H1 (cell line): ENCODE results near the gene ABI1. TPM values are rescaled to one million over a fixed set of nuclear protein-coding genes. Genes with fewer than 3 reads are reported as not detected.

Experiments
- CTCF ChIA-PET: fragments of 300-600 bp; sonication (Branson Sonifier 250); formaldehyde crosslinking; loops from one replicate; lab custom pipeline; 2021; ENCODE audit not compliant: partially characterized antibody; lab: Charles Lee
- POLR2A ChIA-PET: fragments of 300-600 bp; sonication (Branson Sonifier 250); formaldehyde crosslinking; loops from one replicate; lab custom pipeline; 2021; ENCODE audit warnings: inconsistent platforms; ENCODE audit not compliant: partially characterized antibody; lab: Charles Lee
- DNase-seq, 2 experiments: peaks; one replicate each; pipeline versions ENCODE4 v3.0.0 to v3.0.0-alpha.2; 2010 to 2022; ENCODE audit warnings: low spot score in 2 of 2, low read depth in 1 of 2, mixed read lengths in 1 of 2
- FAIRE-seq: peaks from 2 replicates; lab custom pipeline; 2011; peaks lifted over from hg19 to GRCh38; lab: Jason Lieb, UNC
- H2AFZ ChIP-seq: 2 replicates; pipeline ENCODE4 v1.8.1; 2012; ENCODE audit warnings: low read length, inconsistent platforms
- H2AK5ac ChIP-seq: 2 replicates; pipeline ENCODE4 v1.6.1; 2013; ENCODE audit warnings: low read depth, low read length
- H2BK120ac ChIP-seq: replicated peaks from 2 replicates; pipeline ENCODE3; 2013; ENCODE audit warnings: low read depth, low read length, inconsistent platforms
- H2BK12ac ChIP-seq: 2 replicates; pipeline ENCODE4 v1.6.1; 2013; ENCODE audit warnings: low read depth, low read length
- H2BK15ac ChIP-seq: 2 replicates; pipeline ENCODE4 v1.6.1; 2013; ENCODE audit warnings: low read length
- H2BK20ac ChIP-seq: 2 replicates; pipeline ENCODE4 v1.6.1; 2013; ENCODE audit warnings: low read length
- H2BK5ac ChIP-seq: 2 replicates; pipeline ENCODE4 v1.6.1; 2013; ENCODE audit warnings: low read depth, low read length
- H3K14ac ChIP-seq: 2 replicates; pipeline ENCODE4 v1.6.1; 2013; ENCODE audit warnings: inconsistent platforms; ENCODE audit not compliant: insufficient read length
- H3K18ac ChIP-seq: 2 replicates; pipeline ENCODE4 v1.6.1; 2013; ENCODE audit warnings: low read length; ENCODE audit errors: extremely low read depth
- H3K23ac ChIP-seq: 2 replicates; pipeline ENCODE4 v1.6.1; 2013; ENCODE audit warnings: inconsistent platforms; ENCODE audit not compliant: insufficient read length
- H3K23me2 ChIP-seq: 2 replicates; pipeline ENCODE4 v1.6.1; 2013; ENCODE audit warnings: low read depth, low read length
- H3K27ac ChIP-seq: 2 replicates; pipeline ENCODE4 v1.6.1; 2011; ENCODE audit warnings: low read depth, low read length, inconsistent platforms
- H3K27me3 ChIP-seq, 4 experiments: replicated peaks in 1 of 4; 1 replicate in 1 of 4; 2 replicates in 3 of 4; pipeline versions ENCODE4 v1.6.1 to v1.8.1; 2011 to 2013; ENCODE audit warnings: low read length in 3 of 4, mild to moderate bottlenecking in 3 of 4, inconsistent platforms in 2 of 4, mixed read lengths in 2 of 4, moderate library complexity in 1 of 4; ENCODE audit not compliant: control insufficient read depth in 3 of 4, insufficient read depth in 3 of 4; ENCODE audit errors: extremely low read depth in 1 of 4
- H3K36me3 ChIP-seq, 4 experiments: 2 replicates each; pipeline versions ENCODE4 v1.6.1 to v1.8.1; 2011 to 2013; ENCODE audit warnings: mild to moderate bottlenecking in 4 of 4, low read length in 3 of 4, moderate library complexity in 2 of 4, control low read depth in 1 of 4, inconsistent platforms in 1 of 4; ENCODE audit not compliant: insufficient read depth in 4 of 4, control insufficient read depth in 2 of 4
- H3K4ac ChIP-seq: replicated peaks from 2 replicates; pipeline ENCODE3; 2013; ENCODE audit warnings: low read length, low read depth, mixed read lengths, inconsistent platforms; ENCODE audit not compliant: insufficient read length
- H3K4me1 ChIP-seq, 4 experiments: replicated peaks in 1 of 4; 1 replicate in 1 of 4; 2 replicates in 3 of 4; pipeline versions ENCODE4 v1.6.1 to v1.8.1; 2011 to 2013; ENCODE audit warnings: low read length in 3 of 4, inconsistent platforms in 2 of 4, mixed read lengths in 1 of 4; ENCODE audit not compliant: insufficient read depth in 4 of 4, control insufficient read depth in 3 of 4
- H3K4me2 ChIP-seq, 2 experiments: 2 replicates each; pipeline versions ENCODE4 v1.6.1 to v1.8.1; 2011 to 2013; ENCODE audit warnings: low read depth in 2 of 2, low read length in 2 of 2, control low read depth in 1 of 2, inconsistent platforms in 1 of 2, mild to moderate bottlenecking in 1 of 2; ENCODE audit not compliant: insufficient read depth in 1 of 2
- H3K4me3 ChIP-seq, 4 experiments: fragments of 200-600, 300-600 bp in 1 of 4; sonication (generic), shearing (Covaris generic), sonication (Bioruptor Twin) in 1 of 4; 2 replicates each; pipeline versions ENCODE4 v1.5.1 to v1.8.1; 2011 to 2016; ENCODE audit warnings: low read length in 4 of 4, low read depth in 3 of 4, control low read depth in 2 of 4, inconsistent platforms in 2 of 4, mild to moderate bottlenecking in 2 of 4, mixed read lengths in 1 of 4, moderate library complexity in 1 of 4; ENCODE audit not compliant: insufficient read depth in 2 of 4; ENCODE audit errors: extremely low read depth in 1 of 4
- H3K56ac ChIP-seq: replicated peaks from 2 replicates; pipeline ENCODE3; 2013; ENCODE audit warnings: low read depth, mild to moderate bottlenecking, mixed read lengths, low read length, inconsistent platforms; ENCODE audit not compliant: insufficient read length
- H3K79me1 ChIP-seq: 2 replicates; pipeline ENCODE4 v1.6.1; 2013; ENCODE audit warnings: low read depth, low read length, control low read depth
- H3K79me2 ChIP-seq, 2 experiments: 2 replicates each; pipeline versions ENCODE4 v1.6.1 to v1.8.1; 2012 to 2013; ENCODE audit warnings: low read length in 2 of 2, mild to moderate bottlenecking in 2 of 2, inconsistent platforms in 1 of 2; ENCODE audit not compliant: insufficient read depth in 2 of 2, control insufficient read depth in 1 of 2
- H3K9ac ChIP-seq, 4 experiments: replicated peaks in 1 of 4; 1 replicate in 1 of 4; 2 replicates in 3 of 4; pipeline versions ENCODE4 v1.6.1 to v1.8.1; 2011 to 2013; ENCODE audit warnings: low read depth in 3 of 4, low read length in 3 of 4, control low read depth in 2 of 4, mild to moderate bottlenecking in 2 of 4, moderate library complexity in 2 of 4, inconsistent platforms in 1 of 4; ENCODE audit errors: extremely low read depth in 1 of 4
- H3K9me3 ChIP-seq, 2 experiments: 2 replicates each; pipeline versions ENCODE4 v1.6.1 to v1.8.1; 2012 to 2013; ENCODE audit warnings: mild to moderate bottlenecking in 2 of 2, moderate library complexity in 2 of 2, control low read depth in 1 of 2, inconsistent platforms in 1 of 2, low read depth in 1 of 2, low read length in 1 of 2, mixed read lengths in 1 of 2; ENCODE audit not compliant: insufficient read depth in 2 of 2
- H4K20me1 ChIP-seq, 2 experiments: replicated peaks in 1 of 2; 2 replicates each; pipeline versions ENCODE3 to v1.8.1; 2011 to 2013; ENCODE audit warnings: inconsistent platforms in 2 of 2, low read length in 2 of 2, mild to moderate bottlenecking in 1 of 2; ENCODE audit not compliant: insufficient read depth in 2 of 2, control insufficient read depth in 1 of 2
- H4K5ac ChIP-seq: 2 replicates; pipeline ENCODE4 v1.6.1; 2013; ENCODE audit warnings: low read length, low read depth, mixed read lengths, inconsistent platforms; ENCODE audit not compliant: insufficient read length
- H4K8ac ChIP-seq: 2 replicates; pipeline ENCODE4 v1.8.0; 2013; ENCODE audit warnings: mild to moderate bottlenecking, moderate library complexity, low read length, inconsistent platforms; ENCODE audit not compliant: insufficient read depth; ENCODE audit errors: extremely low read depth
- H4K91ac ChIP-seq: replicated peaks from 2 replicates; pipeline ENCODE3; 2013; ENCODE audit warnings: low read length, mixed read lengths, inconsistent platforms; ENCODE audit not compliant: insufficient read length
- CREB1 ChIP-seq: IDR thresholded peaks from 2 replicates; pipeline ENCODE4 v1.6.1; 2012; ENCODE audit warnings: inconsistent platforms
- FOSL1 ChIP-seq: IDR thresholded peaks from 2 replicates; pipeline ENCODE4 v1.6.1; 2011; ENCODE audit warnings: mild to moderate bottlenecking, low read depth, low read length, moderate library complexity; ENCODE audit not compliant: insufficient read depth
- SUZ12 ChIP-seq: fragments of 200-600 bp; sonication (generic); IDR thresholded peaks from 2 replicates; pipeline ENCODE4 v1.6.1; 2012; ENCODE audit warnings: mild to moderate bottlenecking, inconsistent platforms, low read length, moderate library complexity, mixed read lengths
- TEAD4 ChIP-seq: IDR thresholded peaks from 2 replicates; pipeline ENCODE4 v1.6.1; 2012; ENCODE audit warnings: low read depth, low read length, inconsistent platforms, mixed read lengths
- WGBS, 2 experiments: shearing (Covaris generic) in 1 of 2; methylation state at CpG; one replicate each; pipeline versions ENCODE4 v1.1.6 to v1.1.7; 2013 to 2015; ENCODE audit warnings: low lambda C conversion rate in 2 of 2, mixed read lengths in 2 of 2, inconsistent platforms in 1 of 2, low coverage in 1 of 2, missing lambda C conversion rate in 1 of 2; ENCODE audit not compliant: insufficient replicate concordance in 2 of 2, insufficient coverage in 1 of 2, insufficient read length in 1 of 2; ENCODE audit errors: extremely low coverage in 1 of 2, missing lambda C conversion rate in 1 of 2; 5-methylcytosine and 5-hydroxymethylcytosine counted together
- polyA plus RNA-seq, 7 experiments: library from polyadenylated mRNA; depleted of rRNA in 3 of 7; stranded (reverse) in 5 of 7; unstranded in 2 of 7; fragments of >200 nt in 5 of 7; fragments of 200-250 nt in 2 of 7; gene quantifications; 1 replicate in 5 of 7; 2 replicates in 1 of 7; 4 replicates in 1 of 7; pipeline versions ENCODE4 v1.2.1 to v1.2.3, GENCODE V29; 2011 to 2013; ENCODE audit warnings: missing spikeins in 2 of 7, mixed read lengths in 2 of 7
- total RNA-seq: library from RNA; stranded (reverse); fragmentation: NEBNext Ultra II Directional; extraction: Animal tissue kit (Norgen Biotek cat#: 25700); gene quantifications from 2 replicates; pipeline ENCODE4 v1.2.1, GENCODE V29; 2021

The ABI1 gene
- total and polyA plus RNA-seq, 2 of the 8 experiments (the other 6 are each of a cell fraction or from before 2014, with no cell fraction given) = 35.4 to 37.0 TPM

DNA sequence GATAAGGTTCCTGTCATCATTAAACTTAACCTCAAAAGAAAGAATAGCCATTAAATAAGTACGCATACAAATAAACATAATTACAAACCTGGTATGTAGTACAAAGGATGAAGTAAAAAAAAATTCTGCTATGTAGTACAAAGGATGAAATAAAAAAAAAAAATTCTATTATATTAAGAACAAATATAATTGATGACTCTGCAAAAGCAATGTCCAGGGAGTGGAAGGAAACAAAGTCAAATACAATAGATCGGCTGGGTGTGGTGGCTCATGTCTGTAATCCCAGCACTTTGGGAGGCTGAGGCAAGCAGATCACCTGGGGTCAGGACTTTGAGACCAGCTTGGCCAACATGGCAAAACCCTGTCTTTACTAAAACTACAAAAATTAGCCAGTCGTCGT, 56.9 kb downstream of the ABI1 start:
- WGBS, 2 experiments = 95% methylated on average over 4 of the region's 4 CpGs; no CpG with 5 or more reads in 1 of the 2 experiments
- Histone ChIP-seq H4K8ac (no peak overlapping the region), H3K9me3 (no peaks in the 10 kb centered on the region), H3K36me3 (no peaks in the 10 kb centered on the region), H3K79me1 (peaks cover 2% of the 10 kb centered on the region; the same call in 1 of the 2 replicates), H3K4me1 (peaks cover 2 to 12% (median 7%) of the 10 kb centered on the region in 4 experiments; a peak in 5 of 7 replicates), H2AK5ac (no peak overlapping the region), H2BK12ac (no peak overlapping the region), H3K27ac (no peak overlapping the region), H3K56ac (no peak overlapping the region), H3K23ac (no peak overlapping the region), H3K14ac (no peak overlapping the region), H4K5ac (no peak overlapping the region), H3K23me2 (no peaks in the 10 kb centered on the region), H4K91ac (no peak overlapping the region), H3K79me2 (peaks cover 0 to 71% of the 10 kb centered on the region in 2 experiments; a peak in 3 of 4 replicates), H2AFZ (no peak overlapping the region), H2BK20ac (no peak overlapping the region), H2BK15ac (no peak overlapping the region), H2BK5ac (no peak overlapping the region), H3K4ac (no peak overlapping the region), H4K20me1 (peaks cover 3% of the 10 kb centered on the region in 2 experiments), H3K4me2 (no peak overlapping the region), H2BK120ac (no peak overlapping the region), H3K18ac (no peak overlapping the region), H3K4me3 (no peak overlapping the region), H3K9ac (no peak overlapping the region), H3K27me3 (no peaks in the 10 kb centered on the region)
- DNase-seq = no peak
- ChIA-PET POLR2A (no interaction called here), CTCF (interaction anchor here (0.6 to 1.5 kb wide), 4 partner anchors 20 to 434 kb away, joined by 3 to 5 read pairs (median 4); no protein-coding TSS in a partner anchor)
- no peak for FAIRE-seq
- TF ChIP-seq FOSL1 (no peak), SUZ12 (no peak), TEAD4 (no peak), CREB1 (no peak)
